ENCODE results near the gene DMRT3. TPM values are rescaled to one million over a fixed set of nuclear protein-coding genes. Genes with fewer than 3 reads are reported as not detected.

DMRT3 gene
- total and polyA plus RNA-seq, 10 of the 15 experiments (the other 5 are each of a cell fraction or from before 2014, with no cell fraction given), result 0.06 to 0.11 TPM; not detected in 8

GRCh38 chr9:1014640-1015039 is 38.2 kb downstream of the DMRT3 start:
- DNase-seq (ENCODE audit: low read depth, low spot score) (no peak), ATAC-seq (no peak), FAIRE-seq (no peak)
- POLR2A ChIA-PET, result no interaction called here
- H3K9ac ChIP-seq (ENCODE audit: control insufficient read depth, insufficient read depth, low read length), result no peak overlapping the region
- TF ChIP-seq BMI1 (IDR thresholded peaks at IDR 0.05; ENCODE audit: borderline replicate concordance) (no peak), SUPT20H (IDR thresholded peaks at IDR 0.05; ENCODE audit: borderline replicate concordance, control insufficient read depth, low read depth, low read length) (no peak), ZNF274 (IDR thresholded peaks at IDR 0.05; ENCODE audit: insufficient read depth, insufficient read length) (no peak), KLF5 (IDR thresholded peaks at IDR 0.05; ENCODE audit: partially characterized antibody) (no peak), SRF (IDR thresholded peaks at IDR 0.05; ENCODE audit: low read depth in 2 of 2, low read length in 2 of 2) (no peak), USF1 (IDR thresholded peaks at IDR 0.05; ENCODE audit: borderline replicate concordance, extremely low read length, insufficient read depth, low read depth, low read length) (no peak), TAF1 (IDR thresholded peaks at IDR 0.05; ENCODE audit: borderline replicate concordance, low read depth, low read length) (no peak), REST (IDR thresholded peaks at IDR 0.05; ENCODE audit: low read depth, low read length) (no peak), SMAD1 (IDR thresholded peaks at IDR 0.05; ENCODE audit: low read depth, partially characterized antibody) (no peak), LARP7 (IDR thresholded peaks at IDR 0.05) (no peak), ETV6 (conservative IDR thresholded peaks at IDR 0.05 in 1 of 2, IDR thresholded peaks at IDR 0.05 in 1 of 2; ENCODE audit: borderline replicate concordance in 1 of 2, low read depth in 1 of 2) (no peak), JUND (IDR thresholded peaks at IDR 0.05; ENCODE audit: low read depth, low read length) (no peak), ELK1 (IDR thresholded peaks at IDR 0.05; ENCODE audit: low read depth, low read length) (no peak), SPI1 (IDR thresholded peaks at IDR 0.05; ENCODE audit: borderline replicate concordance, insufficient read depth, low read depth, low read length) (no peak), RUNX3 (IDR thresholded peaks at IDR 0.05; ENCODE audit: low read length) (no peak), BACH1 (IDR thresholded peaks at IDR 0.05; ENCODE audit: borderline replicate concordance) (no peak), YY1 (IDR thresholded peaks at IDR 0.05; ENCODE audit: low read depth, low read length) (no peak)
- no TSS peak for BruUV-seq (replicated peaks)
- H3K27me3 ChIP-seq (replicated peaks in 1 of 2; ENCODE audit: control insufficient read depth in 2 of 2, insufficient read depth in 2 of 2, low read length in 1 of 2), result no peaks in the 10 kb centered on the region; a peak in 1 of 4 replicates
- H3K4me2 ChIP-seq (ENCODE audit: control insufficient read depth, insufficient read depth), result no peak overlapping the region
- intact Hi-C loops (cut with micrococcal nuclease; ENCODE audit: unreplicated experiment) (loop anchor here (5.0 kb wide), 1 partner anchor 593 kb away; no protein-coding TSS in a partner anchor), in situ Hi-C loops (cut with MboI) (loop anchor here (10.0 kb wide), 1 partner anchor 590 kb away; no protein-coding TSS in a partner anchor)
- CTCF ChIA-PET, result no interaction called here
- 0% methylated on average over 2 of the region's 2 CpGs for WGBS (ENCODE audit: insufficient coverage, insufficient replicate concordance, low lambda C conversion rate, missing lambda C conversion rate)
- no peak overlapping the region for H2AFZ ChIP-seq (ENCODE audit: control insufficient read depth, low read depth, low read length)
- no peak overlapping the region for H3K27ac ChIP-seq (ENCODE audit: control insufficient read depth, insufficient read depth)
- no peaks in the 10 kb centered on the region for H3K9me3 ChIP-seq (replicated peaks; ENCODE audit: control insufficient read depth, insufficient read depth, low read length)
- H4K20me1 ChIP-seq (ENCODE audit: control insufficient read depth, insufficient read depth), result no peaks in the 10 kb centered on the region
- H3K4me1 ChIP-seq (ENCODE audit: control insufficient read depth, insufficient read depth, low read length), result no peaks in the 10 kb centered on the region; the same call in 1 of the 2 replicates
- H3K79me2 ChIP-seq (ENCODE audit: control insufficient read depth, insufficient read depth, low read length), result no peaks in the 10 kb centered on the region
- no peak overlapping the region for H3K4me3 ChIP-seq
- no peaks in the 10 kb centered on the region for H3K36me3 ChIP-seq (ENCODE audit: control insufficient read depth in 2 of 2, insufficient read depth in 2 of 2, low read length in 1 of 2)
- SMC1A ChIA-PET (ENCODE audit: uncharacterized antibody, unreplicated experiment), result no interaction called here
- RAD21 ChIA-PET (ENCODE audit: unreplicated experiment), result no interaction called here

Measured in GM12878 (cell line).